ENCODE measurements around the gene RTN4RL1. TPM values are rescaled to one million over a fixed set of nuclear protein-coding genes. Genes with fewer than 3 reads are reported as not detected.

The RTN4RL1 gene
- total RNA-seq, 1 experiment from 2014 or later: 0.22 TPM

- Mint-ChIP-seq H3K27ac (no peak overlapping the region), H3K4me3 (no peak overlapping the region), H3K4me1 (peaks cover 32 to 41% of the 10 kb centered on the region in 2 experiments), H3K27me3 (ENCODE audit: low read depth) (peaks cover 37% of the 10 kb centered on the region), H3K9me3 (no peaks in the 10 kb centered on the region), H3K36me3 (ENCODE audit: insufficient read depth in 1 of 3, low read depth in 3 of 3) (peaks cover 0 to 34% (median 22%) of the 10 kb centered on the region in 3 experiments)
- Histone ChIP-seq H4K5ac (ENCODE audit: insufficient read length, low read depth, low read length) (no peak overlapping the region), H3K56ac (ENCODE audit: insufficient read length, low read depth, low read length) (no peak overlapping the region), H3K4me2 (ENCODE audit: insufficient read depth, insufficient read length, low read length) (no peak overlapping the region), H3K79me2 (ENCODE audit: insufficient read depth, low read length) (no peaks in the 10 kb centered on the region), H2BK15ac (ENCODE audit: low read depth, low read length) (no peak overlapping the region), H3K9me3 (ENCODE audit: control insufficient read depth, low read depth, low read length) (no peaks in the 10 kb centered on the region), H3K4ac (ENCODE audit: low read depth, low read length) (no peak overlapping the region), H4K20me1 (ENCODE audit: control insufficient read depth, insufficient read depth, insufficient read length) (peaks cover 2% of the 10 kb centered on the region), H3K27ac (ENCODE audit: insufficient read length, low read depth, low read length) (no peak overlapping the region), H2BK12ac (ENCODE audit: insufficient read length, low read depth, low read length) (no peak overlapping the region), H2BK5ac (ENCODE audit: insufficient read length, low read length) (no peak overlapping the region), H3T11ph (ENCODE audit: low read length) (no peak overlapping the region), H2BK120ac (ENCODE audit: low read depth, low read length, poor library complexity, severe bottlenecking) (no peak overlapping the region), H4K8ac (replicated peaks; ENCODE audit: insufficient read length, low read depth, low read length) (no peak overlapping the region), H3K23ac (ENCODE audit: insufficient read length, low read depth, low read length) (no peak overlapping the region), H2AFZ (ENCODE audit: low read length) (no peak overlapping the region), H4K91ac (ENCODE audit: insufficient read length, low read depth, low read length) (no peak overlapping the region), H3K14ac (ENCODE audit: insufficient read depth, low read length) (no peak overlapping the region; the same call in 1 of the 2 replicates), H3K9ac (ENCODE audit: extremely low read depth, insufficient read length, low read length) (no peak overlapping the region), H3K27me3 (ENCODE audit: insufficient read depth, low read length) (peaks cover 20% of the 10 kb centered on the region; the same call in 1 of the 2 replicates), H3K4me1 (ENCODE audit: insufficient read depth, low read length) (peaks cover 5% of the 10 kb centered on the region; the same call in 1 of the 2 replicates), H2AK5ac (ENCODE audit: insufficient read length, low read length) (no peak overlapping the region), H3K18ac (ENCODE audit: insufficient read length, low read depth, low read length) (no peak overlapping the region), H2BK20ac (ENCODE audit: low read depth, low read length, poor library complexity, severe bottlenecking) (no peak overlapping the region), H3K23me2 (ENCODE audit: insufficient read length, low read depth, low read length, poor library complexity, severe bottlenecking) (peaks cover 3% of the 10 kb centered on the region), H3K79me1 (ENCODE audit: insufficient read depth, low read depth, low read length, poor library complexity, severe bottlenecking) (no peaks in the 10 kb centered on the region)
- TF ChIP-seq CTCF (conservative IDR thresholded peaks at IDR 0.05): no peak
- WGBS (ENCODE audit: extremely low coverage, insufficient read length, low lambda C conversion rate): no CpG with 5 or more reads among the region's 17 CpGs
- no peak for DNase-seq
Observed at GRCh38 chr17:2061441-2061958, 36.4 kb upstream of the RTN4RL1 start.

All from H9 (cell line).